Endodermal cell (in vitro differentiated cells): ENCODE results near the gene ZMYND12. TPM values are rescaled to one million over a fixed set of nuclear protein-coding genes. Genes with fewer than 3 reads are reported as not detected.

ENCODE experiments used
- DNase-seq: peaks from one replicate; pipeline ENCODE4 v3.0.0-alpha.2; 2017
- H3K27ac ChIP-seq: 2 replicates; pipeline ENCODE4 v1.5.1; 2013; ENCODE audit warnings: mild to moderate bottlenecking, low read depth, low read length, moderate library complexity
- H3K27me3 ChIP-seq: 2 replicates; pipeline ENCODE4 v1.6.1; 2013; ENCODE audit warnings: mild to moderate bottlenecking, low read length, moderate library complexity; ENCODE audit not compliant: insufficient read depth, control insufficient read depth, poor library complexity, severe bottlenecking
- H3K36me3 ChIP-seq: 2 replicates; pipeline ENCODE4 v1.7.0; 2013; ENCODE audit warnings: mild to moderate bottlenecking, low read length, moderate library complexity; ENCODE audit not compliant: control insufficient read depth, insufficient read depth
- H3K4me1 ChIP-seq: one replicate; pipeline ENCODE4 v1.7.0; 2013; ENCODE audit warnings: low read length; ENCODE audit not compliant: control insufficient read depth, insufficient read depth
- H3K4me3 ChIP-seq: 2 replicates; pipeline ENCODE4 v1.5.1; 2013; ENCODE audit warnings: mild to moderate bottlenecking, low read length, moderate library complexity
- H3K9ac ChIP-seq: 2 replicates; pipeline ENCODE4 v1.6.1; 2013; ENCODE audit warnings: mild to moderate bottlenecking, low read length, moderate library complexity; ENCODE audit not compliant: poor library complexity, severe bottlenecking; ENCODE audit errors: extremely low read depth
- H3K9me3 ChIP-seq: 2 replicates; pipeline ENCODE4 v1.6.1; 2013; ENCODE audit warnings: mild to moderate bottlenecking, low read length, moderate library complexity; ENCODE audit not compliant: control insufficient read depth
- H3K27ac Mint-ChIP-seq: 2 replicates; pipeline ENCODE4 v1.8.0; 2020; ENCODE audit warnings: mixed read lengths
- H3K27me3 Mint-ChIP-seq: 2 replicates; pipeline ENCODE4 v1.8.0; 2021; ENCODE audit warnings: mild to moderate bottlenecking, mixed read lengths; ENCODE audit not compliant: insufficient read depth
- H3K36me3 Mint-ChIP-seq: 2 replicates; pipeline ENCODE4 v1.8.0; 2020; ENCODE audit warnings: low read depth, mixed read lengths
- H3K4me1 Mint-ChIP-seq: 2 replicates; pipeline ENCODE4 v1.8.0; 2020; ENCODE audit warnings: mixed read lengths
- H3K4me3 Mint-ChIP-seq: 2 replicates; pipeline ENCODE4 v1.8.0; 2020; ENCODE audit warnings: mild to moderate bottlenecking, moderate library complexity, mixed read lengths
- H3K9me3 Mint-ChIP-seq: 2 replicates; pipeline ENCODE4 v1.8.0; 2020; ENCODE audit warnings: mild to moderate bottlenecking, mixed read lengths
- CTCF ChIP-seq: fragments of 200-600 bp; sonication (generic); conservative IDR thresholded peaks from 2 replicates; pipeline ENCODE4 v1.5.0; 2021; ENCODE audit warnings: antibody characterized with exemption, mild to moderate bottlenecking
- WGBS, 2 experiments: methylation state at CpG; one replicate each; pipeline versions ENCODE4 v1.1.5 to v1.1.7; 2013; ENCODE audit warnings: missing lambda C conversion rate in 2 of 2, mixed read lengths in 1 of 2; ENCODE audit not compliant: insufficient coverage in 1 of 2, insufficient read length in 1 of 2; 5-methylcytosine and 5-hydroxymethylcytosine counted together
- total RNA-seq, 2 donors: library from RNA; stranded (reverse); fragmentation: NEBNext Ultra II Directional in 1 of 2; extraction: Animal tissue kit (Norgen Biotek cat#: 25700) in 1 of 2; gene quantifications; 2 replicates in 1 of 2; 3 replicates in 1 of 2; pipeline ENCODE4 v1.2.1, GENCODE V29; 2021

ZMYND12 gene
- total RNA-seq, 2 donors from 2014 or later = 0.44 to 1.1 TPM

- H3K27me3 Mint-ChIP-seq = no peaks in the 10 kb centered on the region
- no peak overlapping the region for H3K4me3 ChIP-seq
- H3K27ac ChIP-seq = no peak overlapping the region
- peaks cover 6% of the 10 kb centered on the region for H3K27me3 ChIP-seq
- TF ChIP-seq CTCF = no peak
- peaks cover 2% of the 10 kb centered on the region for H3K36me3 Mint-ChIP-seq
- no peaks in the 10 kb centered on the region for H3K9me3 ChIP-seq
- no peaks in the 10 kb centered on the region for H3K9me3 Mint-ChIP-seq
- no peak overlapping the region for H3K9ac ChIP-seq
- WGBS, 2 experiments = 100% methylated on average over 1 of the region's 4 CpGs; no CpG with 5 or more reads in 1 of the 2 experiments
- H3K27ac Mint-ChIP-seq = no peak overlapping the region
- H3K4me1 ChIP-seq = no peaks in the 10 kb centered on the region
- H3K4me1 Mint-ChIP-seq = no peaks in the 10 kb centered on the region
- H3K36me3 ChIP-seq = no peaks in the 10 kb centered on the region
- H3K4me3 Mint-ChIP-seq = no peak overlapping the region
- no peak for DNase-seq
Measured at GRCh38 chr1:42476605-42477004, 20.8 kb upstream of the ZMYND12 start.

DNA sequence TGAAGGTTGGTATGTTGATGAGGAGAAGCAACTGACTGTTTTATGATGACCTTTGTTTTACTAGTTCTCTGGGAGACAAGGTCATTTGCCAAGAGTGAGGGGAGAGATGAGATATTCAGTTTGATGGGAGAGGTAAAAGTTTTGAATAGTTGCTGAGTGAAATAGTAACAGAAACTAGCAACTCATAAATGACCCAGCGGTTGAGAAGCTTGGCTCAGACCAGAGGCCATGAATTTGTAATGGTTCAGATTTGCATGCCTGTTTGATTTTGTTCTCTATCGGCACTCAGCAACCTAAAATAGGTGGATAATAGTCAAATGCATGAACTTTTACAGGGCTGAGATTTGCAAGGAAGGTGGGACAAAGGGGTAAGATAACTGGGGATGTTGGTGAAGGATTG lies 13.9 kb upstream of the ZMYND12 start:
- Histone ChIP-seq H3K9ac (no peak overlapping the region), H3K36me3 (no peaks in the 10 kb centered on the region), H3K4me3 (no peak overlapping the region), H3K4me1 (no peaks in the 10 kb centered on the region), H3K27ac (no peak overlapping the region), H3K27me3 (peaks cover 27% of the 10 kb centered on the region), H3K9me3 (no peaks in the 10 kb centered on the region)
- H3K9me3 Mint-ChIP-seq = no peaks in the 10 kb centered on the region
- H3K36me3 Mint-ChIP-seq = no peaks in the 10 kb centered on the region
- H3K27ac Mint-ChIP-seq = no peak overlapping the region
- no peak for DNase-seq
- TF ChIP-seq CTCF = no peak
- 89 to 94% methylated on average over 2 of the region's 2 CpGs for WGBS, 2 experiments
- H3K4me3 Mint-ChIP-seq = no peak overlapping the region
- H3K27me3 Mint-ChIP-seq = peaks cover 6% of the 10 kb centered on the region
- H3K4me1 Mint-ChIP-seq = no peaks in the 10 kb centered on the region

- Histone ChIP-seq H3K36me3 (peaks cover 1% of the 10 kb centered on the region), H3K4me1 (peaks cover 2% of the 10 kb centered on the region), H3K27me3 (peaks cover 20% of the 10 kb centered on the region), H3K9me3 (no peaks in the 10 kb centered on the region), H3K4me3 (no peak overlapping the region), H3K27ac (no peak overlapping the region), H3K9ac (no peak overlapping the region)
- H3K36me3 Mint-ChIP-seq = peaks cover 3% of the 10 kb centered on the region
- peaks cover 9% of the 10 kb centered on the region for H3K27me3 Mint-ChIP-seq
- no peaks in the 10 kb centered on the region for H3K9me3 Mint-ChIP-seq
- peaks cover 16% of the 10 kb centered on the region for H3K4me1 Mint-ChIP-seq
- no peak overlapping the region for H3K27ac Mint-ChIP-seq
- no peak for TF ChIP-seq CTCF
- no peak for DNase-seq
- 81 to 100% methylated on average over 1 to 2 of the region's 2 CpGs for WGBS, 2 experiments
- no peak overlapping the region for H3K4me3 Mint-ChIP-seq
Measured at GRCh38 chr1:42466030-42466429, 10.2 kb upstream of the ZMYND12 start.
